ENCODE results near the gene FKBP11.
"Not testable (repeated sequence)": the region's sequence is repeated elsewhere in the genome, so short reads cannot be mapped to it uniquely, and the experiment has no call there.

The FKBP11 gene

GRCh38 chr12:48903363-48903981 lies 21.8 kb downstream of the FKBP11 start:
- DNase-seq = no peak

DNA sequence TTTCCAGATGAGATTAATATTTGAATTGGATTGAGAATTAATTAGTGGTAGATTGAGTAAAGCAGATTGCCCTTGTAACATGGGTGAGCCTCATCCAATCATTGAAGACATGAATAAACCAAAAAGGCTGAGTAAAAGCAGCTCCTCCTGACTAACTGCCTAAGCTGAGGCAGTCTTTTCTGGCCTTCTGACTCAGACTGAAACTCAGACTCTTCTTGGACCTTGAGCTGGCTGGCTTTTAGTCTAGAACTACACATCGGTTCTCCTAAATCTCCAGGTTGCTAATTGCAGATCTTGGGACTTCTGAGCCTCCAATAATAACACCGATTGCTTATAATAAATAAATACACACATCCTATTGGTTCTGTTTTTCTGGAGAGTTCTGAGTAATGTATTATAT lies 24.0 kb downstream of the FKBP11 start:
- no peak for DNase-seq

DNA sequence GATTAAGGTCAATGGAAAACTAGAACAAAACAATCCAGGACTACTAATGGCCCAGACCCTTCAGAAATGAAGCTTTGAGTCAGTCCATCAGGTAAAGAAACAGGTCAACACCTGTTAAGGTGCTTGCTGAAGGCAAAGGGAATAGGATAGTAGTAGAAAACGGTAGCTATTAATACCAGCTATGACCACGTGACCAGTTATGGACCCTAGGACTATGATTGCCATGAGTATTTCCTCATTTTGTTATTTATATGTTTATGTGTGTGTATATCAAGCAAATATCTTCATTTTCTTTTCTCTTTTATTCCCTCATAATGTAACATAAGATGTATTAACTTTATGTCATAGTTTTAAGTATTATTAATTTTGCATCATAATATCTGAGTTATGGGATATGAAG lies 25.6 kb downstream of the FKBP11 start:
- no peak for DNase-seq

DNA sequence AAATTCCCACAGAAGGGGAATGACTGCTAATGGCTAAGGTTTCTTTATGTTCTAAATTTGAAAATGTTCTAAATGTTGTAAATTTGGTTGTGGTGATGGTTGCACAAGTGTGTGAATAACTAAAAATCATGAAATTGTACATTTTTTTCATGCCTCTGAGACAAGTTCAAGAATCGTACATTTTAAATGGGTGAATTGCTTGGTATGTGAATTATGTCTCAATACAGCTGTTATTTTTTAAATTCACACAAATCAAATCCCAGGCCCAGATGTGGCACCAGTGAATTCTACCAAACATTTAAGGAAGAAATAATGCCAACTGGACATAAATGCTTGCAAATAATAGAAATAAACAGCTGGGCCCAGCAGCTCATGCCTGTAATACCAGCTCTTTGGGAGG lies 31.0 kb downstream of the FKBP11 start:
- DNase-seq = no peak

GRCh38 chr12:48890657-48891418 lies 34.5 kb downstream of the FKBP11 start:
- peak; percentile 89 for DNase-seq

DNA sequence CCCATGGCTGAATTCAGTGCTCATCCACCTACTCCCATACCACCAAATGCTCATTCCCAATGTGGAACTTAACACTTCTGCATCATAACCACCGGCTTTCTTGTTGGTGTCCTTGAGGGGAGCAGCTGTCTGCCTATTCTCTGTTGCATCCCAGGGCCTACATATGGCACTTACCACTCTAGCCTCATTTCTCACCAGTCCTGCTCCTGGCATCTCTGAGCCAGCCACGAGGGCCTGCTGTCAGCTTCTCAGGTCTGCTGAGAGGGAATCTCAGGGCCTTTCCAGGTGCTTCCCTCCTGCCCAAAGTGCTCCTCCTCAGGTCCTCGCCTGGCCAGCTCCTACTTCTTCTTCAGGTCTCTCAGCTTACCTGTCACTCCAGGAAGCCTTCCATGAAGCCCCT lies 35.6 kb downstream of the FKBP11 start:
- DNase-seq = no peak

GRCh38 chr12:48883305-48884161 lies 41.8 kb downstream of the FKBP11 start:
- no peak for DNase-seq

DNA sequence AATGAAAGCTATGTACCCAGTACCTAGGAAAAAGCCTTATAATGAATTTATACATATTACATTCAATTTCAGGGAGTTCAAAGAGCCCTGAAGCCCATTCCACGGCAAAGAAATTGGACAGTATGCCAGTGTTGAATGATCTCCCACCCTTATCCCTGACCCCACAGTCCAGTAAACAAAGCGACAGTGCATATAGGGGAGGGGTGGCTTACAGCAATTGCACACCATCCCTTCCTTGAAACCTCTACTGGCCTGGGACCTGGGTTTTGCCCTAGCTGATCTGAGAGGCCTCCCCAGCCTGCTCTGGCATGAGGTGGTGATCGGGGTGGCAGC lies 42.4 kb downstream of the FKBP11 start:
- DNase-seq = no peak

DNA sequence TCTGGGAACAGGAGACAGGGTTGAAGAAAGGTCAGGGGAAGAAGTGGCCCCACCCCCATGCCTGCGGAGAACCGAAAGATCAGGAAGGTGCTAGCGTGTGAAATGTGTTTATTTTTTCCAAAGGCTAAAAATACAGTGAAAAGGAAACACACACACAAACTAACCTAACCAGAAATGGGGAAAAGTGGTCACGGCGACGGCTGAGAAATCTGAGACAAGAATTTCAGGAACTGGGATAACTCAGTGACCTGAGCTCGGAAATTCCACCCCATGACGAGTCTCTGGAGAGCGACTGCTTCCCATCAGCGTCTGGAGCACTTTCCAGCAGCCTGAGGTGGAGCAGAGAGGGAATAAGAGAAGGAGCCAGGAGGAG lies 43.0 kb downstream of the FKBP11 start:
- no peak for DNase-seq

DNA sequence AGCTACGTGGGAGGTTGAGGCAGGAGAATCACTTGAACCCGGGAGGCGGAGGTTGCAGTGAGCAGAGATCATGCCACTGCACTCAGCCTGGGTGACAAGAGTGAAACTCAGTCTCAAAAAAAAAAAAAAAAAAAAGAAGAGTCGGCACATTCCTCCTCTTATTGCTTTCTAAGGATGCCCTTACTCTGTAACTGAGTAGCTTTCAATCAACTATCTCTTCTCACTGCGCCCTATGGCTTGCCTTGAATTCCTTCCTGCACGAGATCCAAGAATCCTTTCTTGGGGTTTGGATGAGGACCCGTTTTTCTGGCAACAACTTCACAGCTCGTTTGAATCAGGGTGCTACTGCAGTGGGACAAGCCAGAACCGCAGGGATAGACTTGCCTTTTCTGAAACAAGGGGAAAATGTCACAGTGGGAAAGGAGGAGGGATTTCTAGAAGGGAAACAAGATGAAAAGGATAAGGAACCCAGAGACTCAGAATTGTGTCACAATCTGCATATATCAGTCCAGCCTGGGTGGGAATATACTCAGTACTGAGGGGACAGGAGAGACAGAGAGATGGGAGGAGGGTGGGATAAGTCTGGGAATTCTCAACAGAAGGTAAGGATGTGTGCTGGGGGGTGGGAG lies 43.5 kb downstream of the FKBP11 start:
- no peak for DNase-seq

GRCh38 chr12:48880647-48881046 lies 44.6 kb downstream of the FKBP11 start:
- no peak for DNase-seq

DNA sequence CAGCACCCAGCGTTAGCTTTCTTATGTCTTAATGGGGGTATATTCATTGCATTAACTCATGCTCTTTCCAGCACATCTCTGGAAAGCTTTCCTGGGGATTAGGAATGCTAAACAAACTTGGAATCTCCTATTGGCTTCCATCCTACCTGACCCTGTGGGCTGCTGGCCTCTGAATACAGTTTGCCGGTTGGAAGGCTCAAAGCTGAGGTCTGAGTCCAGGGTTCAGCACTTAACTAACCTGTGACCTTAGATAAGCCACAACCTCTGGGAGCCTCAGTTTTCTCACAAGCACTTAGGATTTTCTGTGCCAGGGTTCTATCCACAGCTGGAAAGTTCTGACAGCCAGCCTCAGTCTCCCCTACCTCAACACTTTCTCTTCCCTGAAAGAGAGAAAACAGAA lies 46.7 kb downstream of the FKBP11 start:
- DNase-seq = no peak

- no peak for DNase-seq
These were observed 49.3 kb downstream of the FKBP11 start for GRCh38 chr12:48875944-48876515.

DNA sequence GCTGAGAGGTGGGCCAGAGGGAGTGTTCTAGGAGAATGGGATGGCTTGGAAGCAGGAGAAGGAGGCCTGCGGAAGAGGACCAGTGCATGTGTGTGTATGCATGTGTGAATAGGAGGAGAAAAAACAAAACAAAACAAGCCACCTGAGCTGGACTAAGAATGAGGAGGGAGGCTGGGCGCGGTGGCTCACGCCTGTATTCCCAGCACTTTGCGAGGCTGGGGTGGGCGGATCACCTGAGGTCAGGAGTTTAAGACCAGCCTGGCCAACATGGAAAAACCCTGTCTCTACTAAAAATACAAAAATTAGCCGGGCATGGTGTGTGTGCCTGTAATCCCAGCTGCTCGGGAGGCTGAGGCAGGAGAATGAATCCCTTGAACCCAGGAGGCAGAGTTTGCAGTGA lies 51.8 kb downstream of the FKBP11 start:
- not testable (repeated sequence) for DNase-seq

GRCh38 chr12:48873096-48873495 lies 52.2 kb downstream of the FKBP11 start:
- DNase-seq = no peak
